ENCODE measurements around the gene REP15.

Gene REP15

DNA sequence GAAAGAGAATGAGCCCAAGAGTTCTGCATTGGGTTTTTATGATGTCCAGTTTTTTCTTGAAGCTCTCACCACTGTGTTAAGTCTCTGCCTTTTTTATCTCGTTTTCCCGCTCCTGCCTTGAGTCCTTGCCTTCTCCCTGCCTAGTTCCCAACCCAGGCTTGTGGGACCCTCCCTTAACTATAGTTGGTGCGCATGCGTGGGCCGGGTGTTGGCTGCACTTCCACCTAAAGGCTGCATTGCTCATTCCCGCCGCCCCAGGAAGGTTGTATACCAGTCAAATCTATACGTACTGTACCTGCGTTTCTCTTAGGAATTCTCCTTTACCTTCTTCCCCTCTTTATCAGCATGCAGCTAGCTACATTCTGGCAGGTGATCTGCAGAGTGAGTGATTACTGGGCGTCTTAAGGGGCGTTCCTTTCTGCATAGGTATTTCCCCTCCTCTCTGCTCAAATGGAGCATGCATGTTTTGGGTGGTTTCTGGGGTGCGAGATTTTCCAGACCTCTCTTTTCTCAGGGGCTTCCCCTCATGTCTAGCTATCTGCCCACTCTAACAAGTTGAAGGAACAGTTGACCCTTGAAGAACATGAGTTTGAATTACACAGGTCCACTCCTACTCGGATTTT is 6.6 kb upstream of the REP15 start:
- Histone ChIP-seq H3K36me3 (ENCODE audit: control insufficient read depth in 2 of 2, insufficient read depth in 1 of 2, low read length in 2 of 2) (peaks cover 0 to 42% of the 10 kb centered on the region in 2 experiments; a peak in 2 of 3 replicates), H3K27ac (ENCODE audit: extremely low read depth, low read depth, low read length) (no peak overlapping the region), H3K4me1 (ENCODE audit: control insufficient read depth, insufficient read depth, low read length) (no peaks in the 10 kb centered on the region), H3K4me3 (ENCODE audit: low read depth, low read length) (no peak overlapping the region), H3K9me3 (ENCODE audit: control insufficient read depth, insufficient read depth, low read depth, low read length) (no peaks in the 10 kb centered on the region)
- CTCF ChIA-PET: interaction anchor here (0.6 to 2.8 kb wide), 5 partner anchors 11 to 781 kb away, joined by 3 to 20 read pairs (median 4); no protein-coding TSS in a partner anchor
- POLR2A ChIA-PET: interaction anchor here (0.5 kb wide), 2 partner anchors 17 to 467 kb away, joined by 3 to 9 read pairs; no protein-coding TSS in a partner anchor
- TF ChIP-seq ZNF677 (tag by site-specific recombination; IDR thresholded peaks at IDR 0.05) (no peak), ZNF837 (tag by site-specific recombination; IDR thresholded peaks at IDR 0.05) (no peak), ZNF654 (tag by site-specific recombination; IDR thresholded peaks at IDR 0.05; ENCODE audit: low read depth) (no peak), ZNF548 (tag by site-specific recombination; IDR thresholded peaks at IDR 0.05) (no peak), OVOL3 (tag by site-specific recombination; IDR thresholded peaks at IDR 0.05) (no peak)
- TF ChIP-seq, protein P1, sequence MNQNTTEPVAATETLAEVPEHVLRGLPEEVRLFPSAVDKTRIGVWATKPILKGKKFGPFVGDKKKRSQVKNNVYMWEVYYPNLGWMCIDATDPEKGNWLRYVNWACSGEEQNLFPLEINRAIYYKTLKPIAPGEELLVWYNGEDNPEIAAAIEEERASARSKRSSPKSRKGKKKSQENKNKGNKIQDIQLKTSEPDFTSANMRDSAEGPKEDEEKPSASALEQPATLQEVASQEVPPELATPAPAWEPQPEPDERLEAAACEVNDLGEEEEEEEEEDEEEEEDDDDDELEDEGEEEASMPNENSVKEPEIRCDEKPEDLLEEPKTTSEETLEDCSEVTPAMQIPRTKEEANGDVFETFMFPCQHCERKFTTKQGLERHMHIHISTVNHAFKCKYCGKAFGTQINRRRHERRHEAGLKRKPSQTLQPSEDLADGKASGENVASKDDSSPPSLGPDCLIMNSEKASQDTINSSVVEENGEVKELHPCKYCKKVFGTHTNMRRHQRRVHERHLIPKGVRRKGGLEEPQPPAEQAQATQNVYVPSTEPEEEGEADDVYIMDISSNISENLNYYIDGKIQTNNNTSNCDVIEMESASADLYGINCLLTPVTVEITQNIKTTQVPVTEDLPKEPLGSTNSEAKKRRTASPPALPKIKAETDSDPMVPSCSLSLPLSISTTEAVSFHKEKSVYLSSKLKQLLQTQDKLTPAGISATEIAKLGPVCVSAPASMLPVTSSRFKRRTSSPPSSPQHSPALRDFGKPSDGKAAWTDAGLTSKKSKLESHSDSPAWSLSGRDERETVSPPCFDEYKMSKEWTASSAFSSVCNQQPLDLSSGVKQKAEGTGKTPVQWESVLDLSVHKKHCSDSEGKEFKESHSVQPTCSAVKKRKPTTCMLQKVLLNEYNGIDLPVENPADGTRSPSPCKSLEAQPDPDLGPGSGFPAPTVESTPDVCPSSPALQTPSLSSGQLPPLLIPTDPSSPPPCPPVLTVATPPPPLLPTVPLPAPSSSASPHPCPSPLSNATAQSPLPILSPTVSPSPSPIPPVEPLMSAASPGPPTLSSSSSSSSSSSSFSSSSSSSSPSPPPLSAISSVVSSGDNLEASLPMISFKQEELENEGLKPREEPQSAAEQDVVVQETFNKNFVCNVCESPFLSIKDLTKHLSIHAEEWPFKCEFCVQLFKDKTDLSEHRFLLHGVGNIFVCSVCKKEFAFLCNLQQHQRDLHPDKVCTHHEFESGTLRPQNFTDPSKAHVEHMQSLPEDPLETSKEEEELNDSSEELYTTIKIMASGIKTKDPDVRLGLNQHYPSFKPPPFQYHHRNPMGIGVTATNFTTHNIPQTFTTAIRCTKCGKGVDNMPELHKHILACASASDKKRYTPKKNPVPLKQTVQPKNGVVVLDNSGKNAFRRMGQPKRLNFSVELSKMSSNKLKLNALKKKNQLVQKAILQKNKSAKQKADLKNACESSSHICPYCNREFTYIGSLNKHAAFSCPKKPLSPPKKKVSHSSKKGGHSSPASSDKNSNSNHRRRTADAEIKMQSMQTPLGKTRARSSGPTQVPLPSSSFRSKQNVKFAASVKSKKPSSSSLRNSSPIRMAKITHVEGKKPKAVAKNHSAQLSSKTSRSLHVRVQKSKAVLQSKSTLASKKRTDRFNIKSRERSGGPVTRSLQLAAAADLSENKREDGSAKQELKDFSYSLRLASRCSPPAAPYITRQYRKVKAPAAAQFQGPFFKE (tag by site-specific recombination; IDR thresholded peaks at IDR 0.05; ENCODE audit: borderline replicate concordance): no peak

DNA sequence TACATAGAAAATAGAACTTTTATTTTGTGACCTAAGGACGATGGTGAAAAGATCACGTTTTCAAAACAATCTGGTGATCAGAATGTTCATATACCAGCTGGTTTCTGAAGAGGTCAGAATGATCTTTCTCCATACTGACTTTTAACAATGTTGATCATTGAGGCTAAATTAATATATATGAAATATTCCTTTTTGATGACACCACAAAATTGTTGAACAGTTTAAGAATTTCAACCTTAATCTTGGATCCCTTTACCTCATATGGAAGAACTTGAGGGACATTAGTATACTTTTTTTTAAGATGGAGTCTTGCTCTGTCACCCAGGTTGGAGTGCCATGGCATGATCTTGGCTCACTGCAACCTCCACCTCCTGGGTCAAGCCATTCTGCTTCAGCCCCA is 2.8 kb upstream of the REP15 start:
- CTCF ChIA-PET: no interaction called here
- H3K27ac ChIP-seq (ENCODE audit: extremely low read depth, low read depth, low read length): no peak overlapping the region
- TF ChIP-seq, protein P2, sequence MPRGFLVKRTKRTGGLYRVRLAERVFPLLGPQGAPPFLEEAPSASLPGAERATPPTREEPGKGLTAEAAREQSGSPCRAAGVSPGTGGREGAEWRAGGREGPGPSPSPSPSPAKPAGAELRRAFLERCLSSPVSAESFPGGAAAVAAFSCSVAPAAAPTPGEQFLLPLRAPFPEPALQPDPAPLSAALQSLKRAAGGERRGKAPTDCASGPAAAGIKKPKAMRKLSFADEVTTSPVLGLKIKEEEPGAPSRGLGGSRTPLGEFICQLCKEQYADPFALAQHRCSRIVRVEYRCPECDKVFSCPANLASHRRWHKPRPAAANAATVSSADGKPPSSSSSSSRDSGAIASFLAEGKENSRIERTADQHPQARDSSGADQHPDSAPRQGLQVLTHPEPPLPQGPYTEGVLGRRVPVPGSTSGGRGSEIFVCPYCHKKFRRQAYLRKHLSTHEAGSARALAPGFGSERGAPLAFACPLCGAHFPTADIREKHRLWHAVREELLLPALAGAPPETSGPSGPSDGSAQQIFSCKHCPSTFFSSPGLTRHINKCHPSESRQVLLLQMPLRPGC (tag by site-specific recombination; IDR thresholded peaks at IDR 0.05): no peak
- TF ChIP-seq SALL2 (tag by site-specific recombination; IDR thresholded peaks at IDR 0.05; ENCODE audit: borderline replicate concordance): no peak
- TF ChIP-seq, protein P3, sequence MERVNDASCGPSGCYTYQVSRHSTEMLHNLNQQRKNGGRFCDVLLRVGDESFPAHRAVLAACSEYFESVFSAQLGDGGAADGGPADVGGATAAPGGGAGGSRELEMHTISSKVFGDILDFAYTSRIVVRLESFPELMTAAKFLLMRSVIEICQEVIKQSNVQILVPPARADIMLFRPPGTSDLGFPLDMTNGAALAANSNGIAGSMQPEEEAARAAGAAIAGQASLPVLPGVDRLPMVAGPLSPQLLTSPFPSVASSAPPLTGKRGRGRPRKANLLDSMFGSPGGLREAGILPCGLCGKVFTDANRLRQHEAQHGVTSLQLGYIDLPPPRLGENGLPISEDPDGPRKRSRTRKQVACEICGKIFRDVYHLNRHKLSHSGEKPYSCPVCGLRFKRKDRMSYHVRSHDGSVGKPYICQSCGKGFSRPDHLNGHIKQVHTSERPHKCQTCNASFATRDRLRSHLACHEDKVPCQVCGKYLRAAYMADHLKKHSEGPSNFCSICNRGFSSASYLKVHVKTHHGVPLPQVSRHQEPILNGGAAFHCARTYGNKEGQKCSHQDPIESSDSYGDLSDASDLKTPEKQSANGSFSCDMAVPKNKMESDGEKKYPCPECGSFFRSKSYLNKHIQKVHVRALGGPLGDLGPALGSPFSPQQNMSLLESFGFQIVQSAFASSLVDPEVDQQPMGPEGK (tag by site-specific recombination; IDR thresholded peaks at IDR 0.05): no peak
- TF ChIP-seq ZNF707 (tag by site-specific recombination; IDR thresholded peaks at IDR 0.05): no peak
- no peak for TF ChIP-seq ZNF366 (tag by site-specific recombination; conservative IDR thresholded peaks at IDR 0.05)
- no peak for TF ChIP-seq ZNF561 (tag by site-specific recombination; IDR thresholded peaks at IDR 0.05; ENCODE audit: borderline replicate concordance)
- TF ChIP-seq, protein P4, sequence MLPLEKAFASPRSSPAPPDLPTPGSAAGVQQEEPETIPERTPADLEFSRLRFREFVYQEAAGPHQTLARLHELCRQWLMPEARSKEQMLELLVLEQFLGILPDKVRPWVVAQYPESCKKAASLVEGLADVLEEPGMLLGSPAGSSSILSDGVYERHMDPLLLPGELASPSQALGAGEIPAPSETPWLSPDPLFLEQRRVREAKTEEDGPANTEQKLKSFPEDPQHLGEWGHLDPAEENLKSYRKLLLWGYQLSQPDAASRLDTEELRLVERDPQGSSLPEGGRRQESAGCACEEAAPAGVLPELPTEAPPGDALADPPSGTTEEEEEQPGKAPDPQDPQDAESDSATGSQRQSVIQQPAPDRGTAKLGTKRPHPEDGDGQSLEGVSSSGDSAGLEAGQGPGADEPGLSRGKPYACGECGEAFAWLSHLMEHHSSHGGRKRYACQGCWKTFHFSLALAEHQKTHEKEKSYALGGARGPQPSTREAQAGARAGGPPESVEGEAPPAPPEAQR (tag by site-specific recombination; IDR thresholded peaks at IDR 0.05): no peak
- TF ChIP-seq ZBTB48 (tag by site-specific recombination; IDR thresholded peaks at IDR 0.05): no peak
- no peak for TF ChIP-seq KLF8 (tag by site-specific recombination; IDR thresholded peaks at IDR 0.05)
- no peak for TF ChIP-seq KLF10 (tag by site-specific recombination; IDR thresholded peaks at IDR 0.05)
- TF ChIP-seq GFI1B (tag by site-specific recombination; IDR thresholded peaks at IDR 0.05): no peak
- no peak for TF ChIP-seq ZNF768 (tag by site-specific recombination; IDR thresholded peaks at IDR 0.05)
- TF ChIP-seq ZNF623 (tag by site-specific recombination; IDR thresholded peaks at IDR 0.05): no peak
- no peak for TF ChIP-seq ZNF629 (tag by site-specific recombination; IDR thresholded peaks at IDR 0.05)
- peaks cover 0 to 36% of the 10 kb centered on the region in 2 experiments; a peak in 2 of 3 replicates for H3K36me3 ChIP-seq (ENCODE audit: control insufficient read depth in 2 of 2, insufficient read depth in 1 of 2, low read length in 2 of 2)
- no peaks in the 10 kb centered on the region for H3K4me1 ChIP-seq (ENCODE audit: control insufficient read depth, insufficient read depth, low read length)
- H3K9me3 ChIP-seq (ENCODE audit: control insufficient read depth, insufficient read depth, low read depth, low read length): no peaks in the 10 kb centered on the region
- no peak overlapping the region for H3K4me3 ChIP-seq (ENCODE audit: low read depth, low read length)
- POLR2A ChIA-PET: no interaction called here

Measured in HEK293 (cell line).